HL-60 (cell line): ENCODE measurements around the gene SLC23A2.

Experiments used
- GABPA ChIP-seq: IDR thresholded peaks from 2 replicates; pipeline ENCODE4 v1.6.1; 2012; ENCODE audit warnings: low read depth
- POLR2AphosphoS5 ChIP-seq: IDR thresholded peaks from 2 replicates; pipeline ENCODE4 v1.6.1; 2012; ENCODE audit warnings: low read depth
- SPI1 ChIP-seq: IDR thresholded peaks from 2 replicates; pipeline ENCODE4 v1.6.1; 2012; ENCODE audit warnings: low read depth, mild to moderate bottlenecking, borderline replicate concordance
- TF ChIP-seq, protein P1 (sequence below): IDR thresholded peaks from one replicate; pipeline ENCODE4 v1.5.1; 2011; ENCODE audit warnings: low read length, control low read depth, inconsistent platforms; ENCODE audit not compliant: insufficient read depth
- TF ChIP-seq, protein P2 (sequence below): IDR thresholded peaks from 2 replicates; pipeline ENCODE4 v1.6.1; 2012; ENCODE audit warnings: low read depth; ENCODE audit not compliant: insufficient replicate concordance

- TF ChIP-seq, protein P1, sequence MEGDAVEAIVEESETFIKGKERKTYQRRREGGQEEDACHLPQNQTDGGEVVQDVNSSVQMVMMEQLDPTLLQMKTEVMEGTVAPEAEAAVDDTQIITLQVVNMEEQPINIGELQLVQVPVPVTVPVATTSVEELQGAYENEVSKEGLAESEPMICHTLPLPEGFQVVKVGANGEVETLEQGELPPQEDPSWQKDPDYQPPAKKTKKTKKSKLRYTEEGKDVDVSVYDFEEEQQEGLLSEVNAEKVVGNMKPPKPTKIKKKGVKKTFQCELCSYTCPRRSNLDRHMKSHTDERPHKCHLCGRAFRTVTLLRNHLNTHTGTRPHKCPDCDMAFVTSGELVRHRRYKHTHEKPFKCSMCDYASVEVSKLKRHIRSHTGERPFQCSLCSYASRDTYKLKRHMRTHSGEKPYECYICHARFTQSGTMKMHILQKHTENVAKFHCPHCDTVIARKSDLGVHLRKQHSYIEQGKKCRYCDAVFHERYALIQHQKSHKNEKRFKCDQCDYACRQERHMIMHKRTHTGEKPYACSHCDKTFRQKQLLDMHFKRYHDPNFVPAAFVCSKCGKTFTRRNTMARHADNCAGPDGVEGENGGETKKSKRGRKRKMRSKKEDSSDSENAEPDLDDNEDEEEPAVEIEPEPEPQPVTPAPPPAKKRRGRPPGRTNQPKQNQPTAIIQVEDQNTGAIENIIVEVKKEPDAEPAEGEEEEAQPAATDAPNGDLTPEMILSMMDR: no peak
- TF ChIP-seq SPI1 (no peak), POLR2AphosphoS5 (no peak), GABPA (no peak)
- TF ChIP-seq, protein P2, sequence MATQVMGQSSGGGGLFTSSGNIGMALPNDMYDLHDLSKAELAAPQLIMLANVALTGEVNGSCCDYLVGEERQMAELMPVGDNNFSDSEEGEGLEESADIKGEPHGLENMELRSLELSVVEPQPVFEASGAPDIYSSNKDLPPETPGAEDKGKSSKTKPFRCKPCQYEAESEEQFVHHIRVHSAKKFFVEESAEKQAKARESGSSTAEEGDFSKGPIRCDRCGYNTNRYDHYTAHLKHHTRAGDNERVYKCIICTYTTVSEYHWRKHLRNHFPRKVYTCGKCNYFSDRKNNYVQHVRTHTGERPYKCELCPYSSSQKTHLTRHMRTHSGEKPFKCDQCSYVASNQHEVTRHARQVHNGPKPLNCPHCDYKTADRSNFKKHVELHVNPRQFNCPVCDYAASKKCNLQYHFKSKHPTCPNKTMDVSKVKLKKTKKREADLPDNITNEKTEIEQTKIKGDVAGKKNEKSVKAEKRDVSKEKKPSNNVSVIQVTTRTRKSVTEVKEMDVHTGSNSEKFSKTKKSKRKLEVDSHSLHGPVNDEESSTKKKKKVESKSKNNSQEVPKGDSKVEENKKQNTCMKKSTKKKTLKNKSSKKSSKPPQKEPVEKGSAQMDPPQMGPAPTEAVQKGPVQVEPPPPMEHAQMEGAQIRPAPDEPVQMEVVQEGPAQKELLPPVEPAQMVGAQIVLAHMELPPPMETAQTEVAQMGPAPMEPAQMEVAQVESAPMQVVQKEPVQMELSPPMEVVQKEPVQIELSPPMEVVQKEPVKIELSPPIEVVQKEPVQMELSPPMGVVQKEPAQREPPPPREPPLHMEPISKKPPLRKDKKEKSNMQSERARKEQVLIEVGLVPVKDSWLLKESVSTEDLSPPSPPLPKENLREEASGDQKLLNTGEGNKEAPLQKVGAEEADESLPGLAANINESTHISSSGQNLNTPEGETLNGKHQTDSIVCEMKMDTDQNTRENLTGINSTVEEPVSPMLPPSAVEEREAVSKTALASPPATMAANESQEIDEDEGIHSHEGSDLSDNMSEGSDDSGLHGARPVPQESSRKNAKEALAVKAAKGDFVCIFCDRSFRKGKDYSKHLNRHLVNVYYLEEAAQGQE: no peak
Observed at GRCh38 chr20:4830259-4830658, 171.1 kb downstream of the SLC23A2 start.
